NT2/D1 (cell line): Measurements from ENCODE around the gene TRNT1.

Experiments used
- SUZ12 ChIP-seq: IDR thresholded peaks from 2 replicates; pipeline ENCODE4 v1.6.1; 2011; ENCODE audit not compliant: insufficient read length, insufficient read depth; ENCODE audit errors: extremely low read depth
- YY1 ChIP-seq: IDR thresholded peaks from 2 replicates; pipeline ENCODE4 v1.6.1; 2011; ENCODE audit not compliant: insufficient read length, insufficient read depth
- ZNF274 ChIP-seq: IDR thresholded peaks from 2 replicates; pipeline ENCODE4 v1.6.1; 2011; ENCODE audit warnings: mild to moderate bottlenecking, low read depth, low read length

DNA sequence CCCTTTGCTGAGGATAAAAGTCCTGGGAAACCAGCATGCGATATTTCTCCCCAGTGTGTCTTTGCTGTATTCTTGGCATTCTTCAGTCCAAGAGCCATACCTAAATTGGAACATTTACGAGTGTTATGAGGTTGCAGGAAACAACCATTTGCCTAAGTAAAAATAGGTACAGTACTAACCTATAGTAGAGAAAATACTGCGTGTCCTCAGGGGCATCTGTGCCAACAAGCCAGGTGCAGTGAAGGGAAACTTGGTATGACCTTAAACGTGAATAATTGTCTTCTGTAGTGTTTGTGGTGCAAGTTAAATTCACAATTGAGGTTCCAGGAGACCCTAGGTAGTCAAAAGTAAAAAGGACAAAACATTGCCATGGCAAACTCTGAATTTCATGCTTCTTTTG, 28.8 kb upstream of the TRNT1 start:
- TF ChIP-seq SUZ12 (no peak), YY1 (no peak), ZNF274 (no peak)
